PFSK-1 (cell line): ENCODE data around the gene VTI1A.

Experiments
- POLR2AphosphoS5 ChIP-seq: IDR thresholded peaks from 2 replicates; pipeline ENCODE4 v1.6.1; 2012; ENCODE audit warnings: low read depth, mild to moderate bottlenecking, control low read depth, low read length, moderate library complexity
- SIN3A ChIP-seq: IDR thresholded peaks from 2 replicates; pipeline ENCODE4 v1.6.1; 2012; ENCODE audit warnings: mild to moderate bottlenecking, low read length, moderate library complexity, borderline replicate concordance; ENCODE audit not compliant: insufficient read depth
- TAF1 ChIP-seq: IDR thresholded peaks from 2 replicates; pipeline ENCODE4 v1.6.1; 2012; ENCODE audit warnings: low read length, control low read depth, borderline replicate concordance; ENCODE audit not compliant: insufficient read depth

DNA sequence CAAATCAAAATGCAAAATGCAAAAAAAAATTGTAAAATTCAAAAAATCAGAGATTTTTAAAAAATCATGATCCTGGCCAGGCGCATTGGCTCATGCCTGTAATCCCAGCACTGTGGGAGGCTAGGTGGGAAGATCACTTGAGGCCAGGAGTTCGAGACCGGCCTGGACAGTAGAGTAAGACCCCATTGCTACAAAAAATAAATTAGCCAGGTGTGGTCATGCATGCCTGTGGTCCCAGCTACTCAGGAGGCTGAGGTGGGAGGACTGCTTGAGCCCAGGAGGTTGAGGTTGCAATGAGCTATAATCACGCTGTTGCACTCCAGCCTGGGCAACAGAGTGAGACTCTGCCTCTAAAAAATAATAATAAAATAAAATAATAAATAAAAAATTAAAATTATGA lies 347.2 kb downstream of the VTI1A start:
- TF ChIP-seq POLR2AphosphoS5 (no peak), SIN3A (no peak), TAF1 (no peak)
